GM18505 (cell line): ENCODE data around the gene FAM83F.

Source experiments
- ATAC-seq: cut with Tn5 transposase; IDR thresholded peaks from one replicate; pipeline ENCODE4 v1.9.1; 2021; ENCODE audit not compliant: unreplicated experiment
- POLR2A ChIP-seq: IDR thresholded peaks from 4 replicates; pipeline ENCODE4 v1.6.1; 2011; ENCODE audit warnings: borderline replicate concordance; ENCODE audit not compliant: insufficient read depth, insufficient read length; ENCODE audit errors: extremely low read depth

FAM83F gene

DNA sequence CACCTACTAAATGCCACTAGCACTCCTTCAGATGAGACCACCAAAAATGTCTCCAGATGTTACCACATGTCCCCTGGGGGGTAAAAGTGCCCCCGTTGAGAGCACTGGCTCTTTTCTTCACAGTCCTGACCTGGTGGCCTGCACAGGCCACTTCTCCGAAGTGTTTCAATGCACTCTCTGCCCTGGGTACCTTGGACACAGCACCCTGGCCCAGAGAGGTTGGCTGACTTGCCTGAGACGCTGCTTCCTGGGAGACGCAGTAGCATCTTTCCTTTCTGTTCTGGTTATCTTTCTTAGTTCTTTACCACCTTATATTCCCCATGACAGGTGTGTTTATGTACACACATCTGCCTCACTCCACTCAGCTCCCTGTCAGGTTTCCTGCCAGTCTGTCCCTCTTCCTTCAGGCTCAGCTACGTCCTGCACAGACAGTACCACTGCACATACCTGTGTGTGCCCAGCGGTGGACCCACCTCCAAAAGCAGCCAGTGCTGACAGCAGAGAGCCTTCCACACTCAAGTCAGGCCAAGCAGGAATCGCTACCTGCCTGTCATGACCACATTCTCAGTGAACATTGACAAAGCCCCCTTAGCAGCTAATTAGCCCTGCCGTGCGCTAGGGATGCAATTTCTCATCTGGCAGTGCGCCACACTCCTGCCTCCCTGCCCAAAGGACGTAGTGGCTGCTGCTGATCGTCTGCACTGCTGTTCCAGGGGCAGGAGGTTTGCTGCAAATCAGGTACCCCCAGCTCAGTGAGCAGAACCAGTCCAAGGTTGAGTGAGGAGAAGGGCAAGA, 39.0 kb downstream of the FAM83F start:
- no peak for TF ChIP-seq POLR2A
- no peak for ATAC-seq

DNA sequence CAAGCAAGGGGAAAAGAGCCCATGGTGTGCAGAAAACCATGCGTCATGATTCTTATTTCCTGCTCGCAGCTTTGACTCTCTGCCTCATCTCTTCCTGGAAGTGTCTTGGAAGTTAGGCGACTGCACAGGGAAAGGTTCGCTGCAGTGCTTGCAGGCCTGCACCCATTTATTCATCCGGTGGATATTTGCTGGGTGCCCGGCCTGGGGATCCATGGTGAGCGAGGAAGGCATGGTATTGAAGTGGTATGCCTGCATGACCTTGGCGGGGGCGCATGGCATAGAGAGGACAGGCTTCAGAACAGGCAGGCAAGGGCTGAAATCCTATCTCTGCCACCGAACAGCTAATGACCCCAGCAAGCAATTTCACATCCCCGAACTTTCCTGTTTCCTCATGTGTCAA, 40.6 kb downstream of the FAM83F start:
- ATAC-seq, result no peak
- no peak for TF ChIP-seq POLR2A

GRCh38 chr22:40036126-40036525, 41.4 kb downstream of the FAM83F start:
- TF ChIP-seq POLR2A, result no peak
- ATAC-seq, result no peak

DNA sequence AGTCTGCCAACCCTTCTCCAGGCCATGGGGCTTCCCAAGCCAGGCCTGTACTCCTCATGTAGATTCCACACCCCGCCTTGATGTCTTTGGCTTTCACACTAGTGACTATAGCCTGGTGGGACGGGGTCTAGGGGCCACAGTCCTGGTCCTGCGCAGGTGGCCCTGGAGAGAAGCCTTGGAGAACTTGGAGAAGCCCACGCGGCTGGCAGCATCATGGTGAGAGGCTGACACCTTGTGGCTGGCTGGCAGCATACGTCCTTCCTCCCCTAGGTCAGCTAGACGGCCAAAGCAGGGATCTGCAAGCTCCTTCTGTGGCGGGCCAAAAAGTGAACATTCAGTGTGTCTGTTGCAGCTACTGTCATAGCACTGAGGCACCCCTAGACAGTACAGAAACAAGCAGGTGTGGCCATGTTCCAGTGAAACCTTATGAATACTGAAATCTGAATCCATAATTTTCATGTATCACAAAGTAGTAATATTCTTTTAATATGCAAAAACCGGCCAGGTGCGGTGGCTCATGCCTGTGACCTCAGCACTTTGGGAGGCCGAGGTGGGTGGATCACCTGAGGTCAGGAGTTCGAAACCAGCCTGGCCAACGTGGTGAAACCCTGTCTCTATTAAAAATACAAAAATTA, 42.0 kb downstream of the FAM83F start:
- no peak for ATAC-seq
- TF ChIP-seq POLR2A, result no peak

DNA sequence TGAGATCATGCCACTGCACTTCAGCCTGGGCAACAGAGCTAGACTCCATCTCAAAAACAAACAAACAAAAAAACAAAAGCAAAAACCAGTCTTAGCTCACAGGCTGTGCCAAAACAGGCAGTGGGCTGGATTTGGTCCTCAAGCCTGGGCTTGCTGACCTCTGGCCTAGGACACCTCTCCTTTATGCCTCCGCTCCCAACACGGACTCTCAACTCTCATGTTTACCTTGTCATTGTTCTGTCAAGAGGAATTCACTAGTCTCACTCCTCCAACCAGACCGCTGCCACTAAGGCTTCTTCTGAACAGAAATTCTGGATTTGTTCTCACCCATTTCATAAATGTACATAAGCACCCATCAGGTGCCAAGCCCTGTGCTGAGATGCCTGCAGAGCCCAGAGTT, 42.6 kb downstream of the FAM83F start:
- no peak for ATAC-seq
- TF ChIP-seq POLR2A, result no peak

DNA sequence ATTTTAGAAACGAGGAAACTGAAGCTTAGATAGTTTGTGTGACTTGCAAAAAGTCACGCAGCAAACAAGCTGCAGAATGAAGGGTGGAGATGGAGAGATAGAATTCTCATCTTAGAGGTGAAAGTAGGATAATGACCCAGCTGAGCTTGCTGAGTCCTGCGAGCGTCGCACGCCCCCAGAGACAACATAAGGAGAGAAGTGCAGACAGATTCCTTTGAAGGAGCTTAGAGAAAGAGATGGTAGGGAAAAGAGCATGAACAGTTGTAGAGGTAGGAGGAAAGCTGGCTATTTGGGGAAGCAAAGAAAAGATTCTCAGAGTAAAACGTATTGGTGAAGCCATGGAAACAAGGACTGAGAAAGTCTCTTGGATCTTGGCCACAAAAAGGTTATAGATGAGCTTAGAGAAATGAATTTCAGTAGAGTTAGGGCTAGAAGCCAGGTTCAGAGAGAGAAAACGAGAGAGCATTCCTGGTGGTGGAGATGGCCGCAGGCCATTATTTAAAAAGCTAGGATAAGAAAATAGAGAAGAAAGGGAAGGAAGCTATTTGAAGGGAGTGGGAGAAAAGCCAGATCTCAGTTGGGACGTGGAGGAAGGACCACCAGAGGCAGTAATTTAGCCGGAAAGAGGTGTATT, 44.8 kb downstream of the FAM83F start:
- no peak for ATAC-seq
- no peak for TF ChIP-seq POLR2A

DNA sequence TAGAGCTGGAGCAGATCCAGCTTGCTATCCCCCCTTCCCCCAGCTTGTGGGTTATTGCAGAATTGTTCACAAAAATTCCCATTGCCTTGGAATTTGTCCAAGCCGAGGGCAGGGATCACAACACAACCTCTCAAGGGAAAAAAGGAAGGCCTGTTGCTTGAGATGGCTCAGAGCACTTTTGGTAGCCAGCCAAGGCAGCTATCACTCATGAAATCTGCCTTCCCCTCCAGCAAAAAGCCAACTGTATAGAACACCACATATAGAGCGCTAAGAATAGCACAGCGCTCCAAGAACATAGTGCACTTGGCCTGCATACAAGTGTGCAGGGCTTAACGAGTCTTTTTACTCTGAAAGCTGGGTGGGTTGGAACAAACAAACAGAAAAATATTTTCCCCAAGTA, 46.2 kb downstream of the FAM83F start:
- no peak for TF ChIP-seq POLR2A
- ATAC-seq, result no peak

GRCh38 chr22:40041366-40042137, 46.8 kb downstream of the FAM83F start:
- ATAC-seq, result no peak
- no peak for TF ChIP-seq POLR2A

- TF ChIP-seq POLR2A, result no peak
- ATAC-seq, result no peak
Measured at GRCh38 chr22:40042312-40042711, 47.6 kb downstream of the FAM83F start.

- ATAC-seq, result no peak
- no peak for TF ChIP-seq POLR2A
Measured at GRCh38 chr22:40043081-40043480, 48.3 kb downstream of the FAM83F start.

GRCh38 chr22:40043793-40044101, 49.0 kb downstream of the FAM83F start:
- ATAC-seq, result no peak
- no peak for TF ChIP-seq POLR2A

- peak; percentile 94 for TF ChIP-seq POLR2A
- peak; percentile 78 for ATAC-seq
Measured at GRCh38 chr22:40044102-40044869, 49.5 kb downstream of the FAM83F start.
